ENCODE results near the gene LIMS2.

Gene LIMS2

GRCh38 chr2:127675331-127676261 is at the start of gene LIMS2:
Gene LIMS2, minus strand, starts transcription at chr2:127675530. Its CDS starts 506 bp downstream, at chr2:127675024.
- peak; percentile 84 for DNase-seq (ENCODE audit: low read depth)

GRCh38 chr2:127722807-127723206 is 47.5 kb upstream of the LIMS2 start:
- DNase-seq (ENCODE audit: low read depth) = no peak

GRCh38 chr2:127721978-127722355 is 46.6 kb upstream of the LIMS2 start:
- DNase-seq (ENCODE audit: low read depth) = peak; percentile 29

- DNase-seq (ENCODE audit: low read depth) = peak; percentile 91
Measured at GRCh38 chr2:127721311-127721977, 46.1 kb upstream of the LIMS2 start.

- no peak for DNase-seq (ENCODE audit: low read depth)
Measured at GRCh38 chr2:127719301-127720218, 44.2 kb upstream of the LIMS2 start.

- no peak for DNase-seq (ENCODE audit: low read depth)
Measured at GRCh38 chr2:127718271-127718670, 42.9 kb upstream of the LIMS2 start.

GRCh38 chr2:127715778-127716449 is 40.6 kb upstream of the LIMS2 start:
- no peak for DNase-seq (ENCODE audit: low read depth)

- no peak for DNase-seq (ENCODE audit: low read depth)
Measured at GRCh38 chr2:127713562-127713961, 38.2 kb upstream of the LIMS2 start.

GRCh38 chr2:127712999-127713398 is 37.7 kb upstream of the LIMS2 start:
- DNase-seq (ENCODE audit: low read depth) = no peak

- DNase-seq (ENCODE audit: low read depth) = no peak
Measured at GRCh38 chr2:127709336-127709735, 34.0 kb upstream of the LIMS2 start.

- peak; percentile 26 for DNase-seq (ENCODE audit: low read depth)
Measured at GRCh38 chr2:127707890-127708648, 32.7 kb upstream of the LIMS2 start.

GRCh38 chr2:127706215-127706990 is 31.1 kb upstream of the LIMS2 start:
- no peak for DNase-seq (ENCODE audit: low read depth)

GRCh38 chr2:127705391-127706065 is 30.2 kb upstream of the LIMS2 start:
- peak; percentile 64 for DNase-seq (ENCODE audit: low read depth)

- no peak for DNase-seq (ENCODE audit: low read depth)
Measured at GRCh38 chr2:127704641-127705390, 29.5 kb upstream of the LIMS2 start.

GRCh38 chr2:127703282-127703681 is 28.0 kb upstream of the LIMS2 start:
- no peak for DNase-seq (ENCODE audit: low read depth)

GRCh38 chr2:127702395-127703009 is 27.2 kb upstream of the LIMS2 start:
- no peak for DNase-seq (ENCODE audit: low read depth)

- peak; percentile 76 for DNase-seq (ENCODE audit: low read depth)
Measured at GRCh38 chr2:127701651-127702394, 26.5 kb upstream of the LIMS2 start.
